Chondrocyte (in vitro differentiated cells): ENCODE measurements around the gene FNDC8. TPM values are rescaled to one million over a fixed set of nuclear protein-coding genes. Genes with fewer than 3 reads are reported as not detected.

Experiments used
- DNase-seq: peaks from one replicate; pipeline ENCODE4 v3.0.0; 2021; ENCODE audit warnings: mixed read lengths, low spot score
- H3K27ac Mint-ChIP-seq: one replicate; pipeline ENCODE4 v1.8.0; 2021; ENCODE audit warnings: mild to moderate bottlenecking, moderate library complexity, mixed read lengths; ENCODE audit not compliant: unreplicated experiment
- H3K27me3 Mint-ChIP-seq: 2 replicates; pipeline ENCODE4 v1.8.0; 2021; ENCODE audit warnings: low read depth, mixed read lengths
- H3K36me3 Mint-ChIP-seq: 2 replicates; pipeline ENCODE4 v1.8.0; 2021; ENCODE audit warnings: low read depth, mixed read lengths
- H3K4me1 Mint-ChIP-seq: 2 replicates; pipeline ENCODE4 v1.8.0; 2021; ENCODE audit warnings: low read depth, mild to moderate bottlenecking, mixed read lengths
- H3K4me3 Mint-ChIP-seq: one replicate; pipeline ENCODE4 v1.8.0; 2021; ENCODE audit warnings: mild to moderate bottlenecking, moderate library complexity, mixed read lengths; ENCODE audit not compliant: unreplicated experiment
- H3K9me3 Mint-ChIP-seq: 2 replicates; pipeline ENCODE4 v1.8.0; 2021; ENCODE audit warnings: low read depth, mixed read lengths
- total RNA-seq: library from RNA; stranded (reverse); gene quantifications from 3 replicates; pipeline ENCODE4 v1.2.1, GENCODE V29; 2021
- TF ChIP-seq, protein P1 (sequence below): fragments of 200-600 bp; sonication (generic); IDR thresholded peaks from 2 replicates; pipeline ENCODE4 v1.5.0; 2021; ENCODE audit warnings: antibody characterized with exemption, mild to moderate bottlenecking, moderate library complexity

Gene FNDC8
- total RNA-seq, 1 donor from 2014 or later, result not detected

DNA sequence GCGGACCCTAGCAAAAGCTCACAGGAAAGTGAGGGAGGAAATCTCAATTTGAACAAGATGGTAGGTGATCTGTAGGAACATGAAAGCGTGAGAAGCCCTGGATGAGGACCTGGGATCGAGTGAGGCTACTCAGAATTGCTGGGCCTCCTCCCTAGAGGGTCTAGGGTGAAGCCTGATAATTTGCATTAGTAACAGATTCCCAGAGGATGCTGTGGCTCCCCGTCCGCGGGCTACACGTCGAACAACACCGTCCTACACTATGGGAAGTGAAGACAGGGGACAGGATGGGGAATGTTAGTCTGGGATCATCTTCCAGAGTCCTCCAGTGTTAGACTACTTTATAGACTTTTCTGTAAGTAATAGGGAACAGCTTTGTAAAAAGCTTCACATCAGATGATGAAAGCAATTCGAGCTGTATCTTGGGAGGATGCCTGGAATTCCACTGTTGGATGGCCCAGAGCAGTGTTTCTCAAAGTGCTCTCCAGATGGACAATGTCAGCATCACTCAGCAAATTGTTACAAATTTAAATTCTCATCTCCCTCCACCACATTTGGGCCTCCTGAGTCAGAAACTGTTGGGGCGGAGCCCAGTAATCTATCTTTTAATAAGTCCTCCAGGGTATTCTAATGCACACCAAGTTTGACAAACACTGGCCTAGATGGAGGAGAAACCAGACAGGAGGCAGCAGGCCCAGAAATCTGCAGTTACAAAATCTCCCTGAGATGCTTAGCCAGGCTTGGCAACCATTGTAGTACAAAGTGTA, 6.5 kb downstream of the FNDC8 start:
- Mint-ChIP-seq H3K9me3 (no peaks in the 10 kb centered on the region), H3K36me3 (peaks cover 5% of the 10 kb centered on the region), H3K27ac (no peak overlapping the region), H3K4me1 (peaks cover 5% of the 10 kb centered on the region), H3K27me3 (no peaks in the 10 kb centered on the region), H3K4me3 (no peak overlapping the region)
- TF ChIP-seq, protein P1, sequence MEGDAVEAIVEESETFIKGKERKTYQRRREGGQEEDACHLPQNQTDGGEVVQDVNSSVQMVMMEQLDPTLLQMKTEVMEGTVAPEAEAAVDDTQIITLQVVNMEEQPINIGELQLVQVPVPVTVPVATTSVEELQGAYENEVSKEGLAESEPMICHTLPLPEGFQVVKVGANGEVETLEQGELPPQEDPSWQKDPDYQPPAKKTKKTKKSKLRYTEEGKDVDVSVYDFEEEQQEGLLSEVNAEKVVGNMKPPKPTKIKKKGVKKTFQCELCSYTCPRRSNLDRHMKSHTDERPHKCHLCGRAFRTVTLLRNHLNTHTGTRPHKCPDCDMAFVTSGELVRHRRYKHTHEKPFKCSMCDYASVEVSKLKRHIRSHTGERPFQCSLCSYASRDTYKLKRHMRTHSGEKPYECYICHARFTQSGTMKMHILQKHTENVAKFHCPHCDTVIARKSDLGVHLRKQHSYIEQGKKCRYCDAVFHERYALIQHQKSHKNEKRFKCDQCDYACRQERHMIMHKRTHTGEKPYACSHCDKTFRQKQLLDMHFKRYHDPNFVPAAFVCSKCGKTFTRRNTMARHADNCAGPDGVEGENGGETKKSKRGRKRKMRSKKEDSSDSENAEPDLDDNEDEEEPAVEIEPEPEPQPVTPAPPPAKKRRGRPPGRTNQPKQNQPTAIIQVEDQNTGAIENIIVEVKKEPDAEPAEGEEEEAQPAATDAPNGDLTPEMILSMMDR, result no peak
- DNase-seq, result no peak

DNA sequence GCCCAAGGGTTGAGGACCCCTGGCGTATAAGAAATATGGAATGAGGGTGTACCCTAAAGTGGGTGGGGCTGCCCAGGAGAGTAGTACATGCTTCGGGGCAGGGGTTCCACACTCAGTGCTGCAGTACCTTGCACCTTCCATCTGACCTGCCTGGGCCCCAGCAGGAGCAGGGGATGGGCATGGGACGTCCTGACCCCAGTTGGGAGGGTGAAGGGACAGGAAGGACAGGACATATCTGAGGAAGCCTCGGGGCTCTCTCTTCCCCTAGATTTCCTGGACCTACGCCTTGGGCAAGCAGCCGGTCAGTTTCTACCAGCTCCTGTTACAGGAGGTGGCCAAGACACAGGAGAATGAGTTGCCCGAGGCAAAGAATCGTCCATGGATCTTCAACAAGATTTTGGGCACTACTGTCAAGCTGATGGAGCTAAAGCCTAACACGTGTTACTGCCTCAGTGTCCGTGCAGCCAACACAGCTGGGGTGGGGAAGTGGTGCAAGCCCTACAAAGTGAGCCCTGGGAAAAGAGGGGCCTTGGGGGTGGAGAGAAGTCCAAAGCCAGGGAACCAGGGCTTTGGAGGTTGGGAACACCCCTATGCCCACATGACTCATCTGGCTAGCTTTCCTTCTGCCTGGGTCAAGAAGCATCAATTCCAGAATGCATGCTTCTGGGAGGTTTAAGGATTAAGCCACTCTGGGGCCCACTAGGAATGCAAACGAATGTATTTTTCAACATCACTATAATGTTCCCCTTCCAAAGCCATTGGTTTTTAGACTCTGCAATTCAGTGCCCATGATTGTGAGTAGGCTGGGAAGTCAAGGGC, 7.9 kb downstream of the FNDC8 start:
- no peaks in the 10 kb centered on the region for H3K9me3 Mint-ChIP-seq
- TF ChIP-seq, protein P1, result no peak
- H3K27ac Mint-ChIP-seq, result no peak overlapping the region
- H3K4me3 Mint-ChIP-seq, result no peak overlapping the region
- H3K4me1 Mint-ChIP-seq, result peaks cover 5% of the 10 kb centered on the region
- H3K36me3 Mint-ChIP-seq, result peaks cover 17% of the 10 kb centered on the region
- H3K27me3 Mint-ChIP-seq, result no peaks in the 10 kb centered on the region
- DNase-seq, result no peak

DNA sequence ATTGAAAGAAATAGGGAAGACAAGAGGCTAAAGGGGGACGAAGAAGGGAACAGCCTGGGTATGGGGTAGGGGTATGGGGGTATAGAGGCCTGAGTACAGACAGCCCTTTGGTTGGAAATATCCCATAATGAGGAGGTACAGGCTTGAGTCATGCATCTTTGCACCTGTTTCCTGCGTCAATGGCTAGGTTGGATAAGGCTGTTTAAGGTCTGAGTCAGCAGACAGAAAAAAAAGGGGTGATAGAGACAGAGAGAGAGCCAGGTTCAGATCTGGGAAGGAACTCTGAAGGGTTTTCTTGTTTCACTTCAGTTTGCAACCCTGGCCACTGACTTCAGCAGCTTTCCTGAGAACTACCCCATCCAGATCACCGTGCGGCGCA, 8.5 kb downstream of the FNDC8 start:
- Mint-ChIP-seq H3K27ac (no peak overlapping the region), H3K4me1 (peaks cover 5% of the 10 kb centered on the region), H3K27me3 (no peaks in the 10 kb centered on the region), H3K36me3 (peaks cover 18% of the 10 kb centered on the region), H3K9me3 (no peaks in the 10 kb centered on the region), H3K4me3 (no peak overlapping the region)
- DNase-seq, result no peak
- TF ChIP-seq, protein P1, result no peak

DNA sequence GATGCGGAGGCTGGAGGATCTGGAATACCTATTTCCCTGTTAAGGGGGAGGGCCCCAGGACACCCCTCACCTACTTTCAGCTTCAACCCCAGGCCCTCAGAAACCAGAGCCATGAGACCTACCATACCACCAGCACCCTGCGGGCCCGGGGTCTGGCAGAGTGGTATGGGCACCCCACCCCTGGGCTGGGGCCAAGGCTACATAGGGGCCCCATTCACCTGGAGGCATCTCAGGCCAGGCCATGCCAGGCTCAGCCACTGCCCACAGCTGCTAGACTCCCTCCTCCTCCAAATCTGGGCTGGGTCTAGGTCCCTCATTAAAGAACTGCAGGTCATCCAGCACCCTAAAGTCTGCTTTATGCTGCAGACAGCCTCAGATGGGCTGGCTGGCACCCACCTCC, 9.0 kb downstream of the FNDC8 start:
- H3K4me1 Mint-ChIP-seq, result peaks cover 5% of the 10 kb centered on the region
- H3K36me3 Mint-ChIP-seq, result peaks cover 21% of the 10 kb centered on the region
- no peak overlapping the region for H3K4me3 Mint-ChIP-seq
- H3K27ac Mint-ChIP-seq, result no peak overlapping the region
- no peak for DNase-seq
- H3K27me3 Mint-ChIP-seq, result no peaks in the 10 kb centered on the region
- no peaks in the 10 kb centered on the region for H3K9me3 Mint-ChIP-seq
- TF ChIP-seq, protein P1, result no peak

DNA sequence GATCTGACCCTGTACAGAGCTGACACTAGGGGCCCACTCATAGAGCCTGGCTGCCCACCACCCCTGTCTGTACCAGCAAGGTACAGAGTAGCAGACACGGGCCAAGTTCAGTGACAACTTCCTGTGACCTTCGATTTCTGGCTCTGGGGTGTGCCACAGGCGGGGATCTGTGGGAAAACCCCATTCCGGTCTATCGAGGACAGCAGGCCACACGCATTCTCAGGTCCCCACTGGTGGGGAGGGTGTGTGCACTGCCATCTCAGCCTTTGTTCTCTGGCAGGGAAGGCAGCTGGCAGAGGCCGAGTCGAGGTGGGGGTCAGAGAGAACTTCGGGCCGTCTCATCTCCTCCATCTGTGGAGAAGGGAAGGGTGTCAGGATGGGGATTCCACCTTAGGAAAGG, 10.7 kb downstream of the FNDC8 start:
- TF ChIP-seq, protein P1, result no peak
- Mint-ChIP-seq H3K36me3 (peaks cover 28% of the 10 kb centered on the region), H3K4me3 (no peak overlapping the region), H3K9me3 (no peaks in the 10 kb centered on the region), H3K27ac (no peak overlapping the region), H3K27me3 (no peaks in the 10 kb centered on the region), H3K4me1 (peaks cover 5% of the 10 kb centered on the region)
- DNase-seq, result no peak
